Measurements from ENCODE around the gene C9orf153.
"Not testable (repeated sequence)": the region's sequence is repeated elsewhere in the genome, so short reads cannot be mapped to it uniquely, and the experiment has no call there.

Gene C9orf153

DNA sequence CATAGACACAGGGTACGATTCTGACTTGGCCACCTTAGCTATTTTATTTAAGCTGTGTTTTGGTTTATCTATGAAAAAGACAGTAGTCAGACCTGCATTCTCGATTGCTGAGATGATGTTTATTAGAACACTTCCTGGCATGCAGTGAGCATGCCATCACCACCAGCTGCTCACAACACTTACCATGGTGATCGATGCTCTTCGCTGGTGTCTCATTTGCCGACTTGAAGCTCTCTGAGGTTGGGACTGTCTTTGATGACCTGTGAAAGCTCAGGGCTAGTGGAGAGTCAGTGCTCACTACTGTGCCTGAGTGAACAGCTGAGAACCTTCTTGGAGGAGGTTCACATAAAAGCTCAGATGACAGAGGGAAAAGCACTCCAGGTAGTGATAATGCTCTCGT, 4.4 kb upstream of the C9orf153 start:
- no peak for DNase-seq (ENCODE audit: low spot score)

DNA sequence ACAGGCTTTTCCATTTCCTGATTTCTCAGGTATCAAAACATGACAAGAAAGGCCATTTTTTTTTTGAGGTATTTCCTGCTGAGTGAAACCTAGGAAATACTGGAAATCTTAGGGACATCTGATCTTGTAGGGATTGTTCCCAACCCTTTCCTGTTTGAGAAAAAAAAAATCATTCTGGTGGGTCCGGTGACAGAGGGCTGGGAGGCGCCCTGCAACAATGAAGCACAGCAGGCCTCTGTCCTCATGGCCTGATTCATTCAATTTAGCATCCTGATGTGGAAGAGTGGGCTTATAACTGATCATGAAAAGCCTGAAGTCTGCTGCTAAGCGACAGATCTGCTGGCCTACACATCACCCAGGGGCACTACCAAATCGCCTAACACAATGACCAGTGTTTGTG, 3.0 kb upstream of the C9orf153 start:
- no peak for DNase-seq (ENCODE audit: low spot score)

DNA sequence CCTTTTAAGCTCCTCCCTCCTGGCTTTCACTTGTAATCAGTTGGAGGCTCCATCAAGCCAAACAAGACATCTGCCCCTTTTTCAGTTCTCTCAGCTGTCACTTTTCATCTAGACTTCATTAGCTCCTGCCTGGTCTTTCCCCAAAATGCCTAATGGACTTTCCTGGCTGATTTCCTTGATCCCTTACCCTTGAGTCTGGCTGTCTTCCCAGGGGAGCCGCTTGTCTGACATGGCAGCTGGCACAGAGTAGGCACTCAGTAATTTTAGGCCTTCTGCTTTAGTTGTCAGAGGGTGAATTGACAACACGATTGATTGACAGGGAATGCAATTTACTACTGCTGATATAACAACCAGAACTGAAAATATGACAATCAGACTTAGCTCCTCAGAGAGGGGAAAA, 2.1 kb downstream of the C9orf153 start:
- DNase-seq (ENCODE audit: low spot score): no peak

DNA sequence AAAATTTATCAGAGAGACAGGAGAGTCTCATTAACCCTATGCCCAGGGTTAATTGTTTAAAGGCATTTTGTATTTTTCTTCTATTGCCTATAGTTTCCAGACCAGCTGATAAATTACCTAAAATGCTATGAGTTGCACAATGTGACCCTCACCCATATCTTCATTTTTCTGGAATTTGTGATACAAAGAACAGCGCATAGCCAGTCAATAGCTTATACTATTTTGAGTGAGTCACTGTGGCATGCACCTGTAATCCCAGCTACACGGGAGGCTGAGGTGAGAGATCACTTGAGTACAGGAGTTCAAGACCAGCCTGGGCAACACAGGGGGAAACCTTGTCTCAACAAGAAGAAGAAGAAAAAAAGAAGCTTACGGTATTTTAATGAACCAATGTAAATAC, 2.8 kb downstream of the C9orf153 start:
- DNase-seq (ENCODE audit: low spot score): no peak

DNA sequence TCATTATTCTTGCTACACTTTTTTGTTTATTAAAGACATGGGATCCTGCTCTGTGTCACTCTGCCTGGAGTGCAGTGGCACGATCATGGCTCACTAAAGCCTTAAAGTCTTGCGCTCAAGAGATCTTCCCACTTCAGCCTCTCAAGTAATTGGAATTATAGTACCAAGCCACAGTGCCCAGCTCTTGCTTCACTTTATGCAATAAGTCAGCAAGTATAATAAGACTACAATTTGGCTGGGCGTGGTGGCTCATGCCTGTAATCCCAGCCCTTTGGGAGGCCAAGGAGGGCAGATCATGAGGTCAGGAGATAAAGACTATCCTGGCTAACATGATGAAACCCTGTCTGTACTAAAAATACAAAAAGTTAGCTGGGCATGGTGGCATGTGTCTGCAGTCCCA, 5.9 kb downstream of the C9orf153 start:
- DNase-seq (ENCODE audit: low spot score): no peak

DNA sequence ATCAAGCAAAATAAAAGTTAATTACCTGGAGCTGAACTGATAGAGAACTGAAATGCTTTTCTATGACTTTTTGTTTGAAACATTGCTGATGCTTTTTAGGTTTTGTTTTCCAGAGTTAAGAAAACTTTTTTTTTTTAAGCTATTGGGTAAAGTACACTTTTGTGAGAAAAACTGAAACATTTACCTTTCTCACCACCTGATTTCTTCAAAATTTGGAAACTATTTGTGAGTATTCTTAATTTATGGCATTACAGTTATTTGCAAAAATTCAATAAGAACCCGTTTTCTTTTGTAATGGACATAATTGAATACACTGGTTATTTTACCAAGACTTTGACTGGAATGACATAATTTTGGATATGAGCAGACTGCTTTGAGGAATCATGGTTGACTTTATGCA, 6.6 kb downstream of the C9orf153 start:
- no peak for DNase-seq (ENCODE audit: low spot score)

DNA sequence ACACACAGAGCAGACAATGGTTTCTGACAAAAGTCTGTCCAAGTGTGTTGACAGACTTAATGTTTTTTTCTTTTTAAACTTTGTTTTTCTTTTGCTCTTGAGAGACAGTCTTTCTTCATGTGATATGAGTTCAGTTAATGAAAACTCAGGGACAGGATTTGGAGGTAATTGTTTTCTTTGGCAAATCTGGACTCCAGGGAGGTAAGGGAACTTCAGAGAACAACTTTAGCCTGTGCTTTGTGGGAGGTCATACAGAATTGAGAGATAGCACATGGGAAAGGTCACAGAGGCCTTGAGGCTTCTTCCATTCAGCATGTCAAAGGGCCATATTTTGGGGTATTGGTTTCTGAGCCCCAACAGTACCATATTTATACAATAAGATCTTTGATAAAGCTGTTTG, 9.3 kb downstream of the C9orf153 start:
- DNase-seq (ENCODE audit: low spot score): no peak

DNA sequence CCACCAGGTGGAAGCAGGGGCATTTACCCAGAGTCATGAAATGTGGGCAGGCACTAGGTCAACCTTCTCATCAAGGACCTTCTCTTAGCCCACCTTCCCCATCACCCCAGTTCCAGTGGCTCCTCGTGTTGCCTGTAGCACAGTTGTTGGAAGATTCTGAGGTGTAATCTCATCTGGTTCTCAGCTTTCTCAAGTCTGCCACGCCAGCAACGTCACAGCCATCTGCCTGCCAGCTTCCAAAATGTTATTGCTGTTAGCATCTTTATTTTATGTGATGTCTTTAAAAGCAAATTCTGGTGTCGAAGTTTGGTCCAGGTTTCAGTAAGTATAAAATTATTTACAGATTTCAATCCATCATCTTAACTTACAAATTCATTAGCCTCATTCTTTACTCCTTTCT, 10.7 kb downstream of the C9orf153 start:
- no peak for DNase-seq (ENCODE audit: low spot score)

DNA sequence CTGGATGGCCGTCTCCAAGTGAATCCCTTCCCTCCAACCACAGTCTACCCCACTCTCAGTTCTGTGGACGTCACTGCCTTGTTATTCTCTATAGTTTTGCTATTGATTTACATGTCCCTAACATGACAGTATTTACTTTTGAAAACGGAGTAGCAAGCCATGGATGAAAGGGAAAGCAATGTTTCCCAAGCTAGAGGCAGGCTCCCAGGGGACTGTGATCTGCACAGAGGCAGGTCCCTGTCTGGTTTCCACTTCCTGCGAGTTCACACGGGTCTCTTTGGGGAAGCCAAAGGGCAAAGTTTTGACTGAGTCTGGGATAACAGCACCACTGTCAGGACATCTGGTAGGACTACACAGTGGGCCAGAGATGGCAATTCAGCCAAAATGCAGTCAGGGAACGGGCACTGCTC, 12.7 kb downstream of the C9orf153 start:
- DNase-seq (ENCODE audit: low spot score): no peak

DNA sequence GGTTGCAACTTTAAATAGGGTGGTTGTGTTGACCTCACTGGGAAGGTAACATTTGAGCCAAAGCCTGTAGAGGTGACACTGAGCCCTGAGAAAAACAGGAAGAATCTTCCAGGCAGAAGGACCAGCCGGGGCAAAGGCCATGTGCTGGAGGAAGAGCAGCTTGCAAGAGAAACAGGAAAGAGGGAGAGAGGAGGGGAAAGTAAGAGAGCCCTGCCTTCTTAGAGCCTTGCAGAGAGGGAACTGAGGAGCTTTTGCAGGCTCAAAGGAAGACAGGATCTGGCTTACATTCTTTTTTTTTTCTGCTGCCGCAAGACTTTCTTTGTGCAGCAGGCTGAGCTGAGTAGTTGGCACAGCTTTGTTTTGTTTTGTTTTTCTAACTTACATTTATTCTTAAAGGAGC, 17.4 kb downstream of the C9orf153 start:
- no peak for DNase-seq (ENCODE audit: low spot score)

DNA sequence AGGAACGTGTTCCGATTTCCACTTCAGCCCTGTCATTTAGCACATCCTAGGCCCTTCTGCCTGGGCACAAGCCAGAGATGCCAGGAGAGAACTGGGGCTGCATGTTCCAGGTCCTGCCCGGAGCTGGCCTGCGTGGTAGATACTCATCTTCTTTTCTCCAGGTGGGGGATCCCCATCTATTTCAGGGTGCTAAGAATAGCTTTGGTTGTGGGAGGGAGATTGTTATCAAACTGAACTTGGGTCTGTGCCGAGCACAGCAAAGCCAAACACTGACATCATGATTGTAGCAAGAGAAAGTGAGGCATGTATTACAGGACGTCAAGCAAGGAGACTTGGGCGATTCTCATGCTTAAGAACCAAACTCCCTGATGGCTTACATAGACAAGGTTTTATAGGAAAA, 18.2 kb downstream of the C9orf153 start:
- DNase-seq (ENCODE audit: low spot score): no peak

DNA sequence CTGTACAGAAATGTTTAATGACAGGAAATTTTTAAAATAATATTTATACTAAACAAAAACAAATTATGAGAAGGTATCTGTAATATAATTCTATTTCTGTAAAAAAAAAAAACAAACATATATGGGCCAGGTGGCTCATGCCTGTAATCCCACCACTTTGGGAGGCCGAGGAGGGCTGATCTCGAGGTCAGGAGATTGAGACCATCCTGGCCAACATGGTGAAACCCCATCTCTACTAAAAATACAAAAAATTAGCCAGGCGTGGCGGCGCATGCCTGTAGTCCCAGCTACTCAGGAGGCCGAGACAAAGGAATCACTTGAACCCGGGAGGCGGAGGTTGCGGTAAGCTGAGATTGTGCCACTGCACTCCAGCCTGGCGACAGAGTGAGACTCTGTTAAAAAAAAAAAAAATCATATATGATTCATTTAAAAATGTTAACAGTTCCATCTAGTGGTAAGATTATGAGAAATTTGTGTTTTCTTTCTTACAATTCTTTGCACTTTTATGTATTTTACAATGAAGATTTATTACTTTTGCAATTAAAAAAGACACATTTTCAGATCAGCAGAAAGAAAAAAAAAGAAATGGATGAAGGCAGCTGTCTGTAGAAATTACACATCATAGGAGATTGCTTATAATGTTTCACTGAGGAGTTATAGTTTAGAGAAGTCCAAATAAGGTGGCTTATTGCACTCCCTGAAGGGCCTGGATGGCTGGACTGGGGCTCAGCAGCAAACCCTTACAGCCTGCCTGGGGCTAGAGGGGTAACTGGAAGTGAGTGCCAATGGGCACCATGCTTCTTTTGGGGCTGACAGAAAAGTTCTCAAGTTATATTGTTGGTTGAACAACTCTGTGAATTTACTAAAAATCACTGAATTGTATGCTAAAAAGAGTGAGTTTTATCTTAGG, 20.3 kb downstream of the C9orf153 start:
- no peak for DNase-seq (ENCODE audit: low spot score)

DNA sequence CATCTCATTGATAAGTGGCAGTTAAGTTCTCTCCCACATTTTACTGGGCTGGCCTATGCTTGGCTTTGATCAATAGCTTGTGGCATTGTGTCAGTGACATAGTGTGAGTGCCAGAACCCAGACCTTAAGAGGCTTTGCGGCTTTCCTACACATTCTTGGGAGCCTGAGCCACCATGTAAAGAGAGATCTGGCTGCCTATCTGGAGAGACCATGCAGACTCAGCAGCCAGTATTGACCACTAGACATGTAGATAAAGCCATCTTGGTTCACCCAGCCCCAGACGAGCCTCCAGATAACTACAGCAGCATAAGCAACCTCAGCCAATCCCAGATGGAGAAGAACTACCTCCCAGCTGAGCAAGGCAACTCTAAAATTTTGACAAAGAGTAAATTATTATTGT, 28.6 kb downstream of the C9orf153 start:
- no peak for DNase-seq (ENCODE audit: low spot score)

DNA sequence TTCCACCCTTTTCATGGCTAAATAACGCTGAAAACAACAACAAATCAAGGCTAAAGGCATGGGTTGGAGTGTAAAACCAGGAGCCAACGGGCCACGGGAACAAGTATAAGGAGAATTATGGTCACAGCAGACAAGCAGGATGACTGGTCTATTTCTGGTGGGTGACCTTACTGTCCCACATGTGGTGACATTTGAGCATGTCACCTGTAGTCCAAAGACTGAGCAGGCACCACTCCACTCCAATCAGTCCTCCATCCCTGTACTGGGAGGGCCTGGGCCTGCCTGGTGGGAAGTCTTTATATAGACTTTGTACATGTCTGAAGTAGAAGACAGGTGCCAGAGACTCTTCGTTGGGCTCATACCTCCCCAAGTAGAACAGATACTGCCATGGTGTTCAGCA, 36.8 kb downstream of the C9orf153 start:
- no peak for DNase-seq (ENCODE audit: low spot score)

DNA sequence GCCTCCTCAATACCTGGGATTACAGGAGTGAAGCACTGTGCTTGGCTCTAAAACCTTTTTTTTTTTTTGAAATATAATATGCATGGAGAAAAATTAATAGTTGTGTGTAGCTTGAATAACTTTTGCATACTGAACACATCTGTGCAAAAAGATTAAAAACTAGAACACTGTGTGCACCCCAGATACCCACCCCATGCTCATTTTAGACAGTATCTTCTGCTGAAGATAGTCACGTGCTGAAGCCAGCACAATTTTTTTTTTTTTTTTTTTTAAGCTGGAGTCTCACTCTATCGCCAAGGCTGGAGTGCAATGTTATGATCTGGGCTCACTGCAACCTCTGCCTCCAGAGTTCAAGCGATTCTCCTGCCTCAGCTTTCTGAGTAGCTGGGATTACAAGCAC, 39.9 kb downstream of the C9orf153 start:
- DNase-seq (ENCODE audit: low spot score): no peak

DNA sequence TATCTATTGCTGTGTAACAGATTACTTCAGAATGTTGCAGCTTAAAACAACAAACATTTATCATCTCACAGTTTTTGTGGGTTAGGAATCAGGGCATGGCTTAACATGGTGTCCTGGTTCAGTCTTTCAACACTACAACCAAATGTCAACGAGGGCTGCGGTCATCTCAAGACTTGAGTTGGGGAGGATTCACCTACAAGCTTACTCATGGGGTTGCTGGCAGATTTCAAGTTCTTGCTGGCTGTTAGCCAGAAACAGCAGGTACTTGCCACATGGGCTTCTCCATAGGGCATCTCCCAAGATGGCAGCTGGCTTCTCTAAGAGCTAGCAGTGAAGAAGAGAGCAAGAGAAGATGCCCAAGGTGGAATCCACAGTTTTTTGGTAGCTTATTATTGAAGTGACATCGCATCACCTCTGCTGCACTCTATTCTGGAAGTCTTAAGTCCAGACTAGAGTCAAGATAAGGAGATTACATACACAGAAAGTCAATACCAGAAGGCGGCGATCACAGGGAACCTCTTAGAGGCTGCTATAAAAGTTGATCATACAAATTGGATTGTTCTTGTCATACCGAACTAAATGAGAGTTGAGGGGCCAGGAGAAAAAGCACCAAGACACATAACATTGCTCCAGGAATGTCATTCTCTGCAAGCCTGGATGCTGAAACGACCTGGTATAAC, 42.2 kb downstream of the C9orf153 start:
- DNase-seq (ENCODE audit: low spot score): peak; percentile 18

DNA sequence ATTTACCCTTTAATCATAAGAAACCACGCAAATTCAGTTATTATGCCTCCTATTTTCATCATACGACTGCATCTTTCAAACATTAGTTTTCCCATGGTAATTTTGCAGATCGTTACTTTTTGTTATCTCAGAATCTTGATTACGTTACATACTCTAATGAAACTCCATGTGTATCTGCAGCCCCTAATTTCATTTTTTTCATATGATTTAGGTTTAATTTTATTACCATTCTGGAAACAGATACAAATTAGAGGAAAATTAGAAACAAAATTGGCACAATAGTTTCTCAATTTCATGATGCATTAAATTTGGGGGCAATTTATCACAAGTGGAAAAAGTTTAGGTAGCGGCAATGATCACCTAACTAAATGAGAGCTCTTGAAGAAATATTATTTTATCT, 52.3 kb downstream of the C9orf153 start:
- DNase-seq (ENCODE audit: low spot score): no peak

DNA sequence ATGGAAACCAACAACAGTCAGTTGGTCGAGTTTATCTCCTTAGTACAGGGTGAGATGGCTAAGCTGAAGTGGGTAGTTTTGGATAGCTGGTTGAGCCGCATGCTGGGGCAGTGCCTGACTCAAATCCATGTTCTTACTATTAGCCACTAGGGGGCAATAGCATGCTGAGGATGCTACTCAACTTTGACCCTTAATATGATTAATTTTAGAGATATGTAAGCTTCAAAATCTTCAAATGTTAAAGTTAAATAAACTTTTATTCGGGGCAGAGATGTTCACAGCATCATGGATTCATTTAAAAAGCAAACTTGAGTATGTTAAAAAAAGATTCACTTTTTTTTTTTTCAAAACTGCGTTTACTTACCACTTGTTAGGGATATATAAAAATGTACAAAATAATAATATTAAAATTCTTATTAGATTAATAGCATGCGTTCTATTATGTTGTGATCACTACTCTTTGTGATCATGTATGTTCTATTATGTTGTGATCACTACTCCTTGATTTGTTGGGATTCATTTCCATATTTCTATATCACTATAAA, 57.0 kb downstream of the C9orf153 start:
- DNase-seq (ENCODE audit: low spot score): peak; percentile 74

DNA sequence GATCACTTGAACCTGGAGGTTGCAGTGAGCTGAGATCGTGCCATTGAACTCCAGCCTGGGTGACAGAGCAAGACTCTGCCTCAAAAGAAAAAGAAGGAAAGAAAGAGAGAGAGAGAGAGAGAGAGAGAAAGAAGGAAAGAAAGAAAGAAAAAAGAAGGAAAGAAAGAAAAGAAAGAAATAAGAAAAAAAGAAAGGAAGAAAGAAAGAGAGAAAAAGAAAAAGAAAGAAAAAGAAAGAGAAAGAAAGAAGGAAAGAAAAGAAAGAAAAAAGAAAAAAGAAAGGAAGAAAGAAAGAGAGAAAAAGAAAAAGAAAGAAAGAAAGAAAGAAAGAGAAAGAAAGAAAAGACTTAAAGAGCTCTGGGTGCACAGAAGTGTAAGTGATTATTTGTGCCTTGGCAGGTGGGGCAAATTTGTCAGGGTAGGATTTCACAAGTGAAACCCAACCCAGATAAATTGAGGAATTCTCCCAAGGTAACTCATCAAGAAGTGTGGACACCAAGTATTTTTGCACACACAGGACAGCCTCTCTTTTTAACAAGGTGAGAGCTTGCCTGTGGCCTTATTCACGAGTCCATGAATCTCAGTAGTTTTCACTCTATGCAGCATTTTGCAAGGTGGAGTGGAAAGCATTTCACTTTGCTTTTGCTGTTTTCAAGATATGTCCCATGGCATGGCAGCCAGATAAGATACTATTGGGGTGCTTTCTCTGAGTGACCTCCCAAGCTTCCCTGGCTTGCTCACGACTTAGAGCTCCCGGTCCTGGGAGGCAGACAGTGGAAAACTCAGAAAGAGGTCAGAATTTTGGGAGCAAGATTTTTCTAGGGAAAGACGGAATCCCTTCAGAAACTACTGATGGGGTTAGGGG, 57.8 kb downstream of the C9orf153 start:
- no peak for DNase-seq (ENCODE audit: low spot score)

DNA sequence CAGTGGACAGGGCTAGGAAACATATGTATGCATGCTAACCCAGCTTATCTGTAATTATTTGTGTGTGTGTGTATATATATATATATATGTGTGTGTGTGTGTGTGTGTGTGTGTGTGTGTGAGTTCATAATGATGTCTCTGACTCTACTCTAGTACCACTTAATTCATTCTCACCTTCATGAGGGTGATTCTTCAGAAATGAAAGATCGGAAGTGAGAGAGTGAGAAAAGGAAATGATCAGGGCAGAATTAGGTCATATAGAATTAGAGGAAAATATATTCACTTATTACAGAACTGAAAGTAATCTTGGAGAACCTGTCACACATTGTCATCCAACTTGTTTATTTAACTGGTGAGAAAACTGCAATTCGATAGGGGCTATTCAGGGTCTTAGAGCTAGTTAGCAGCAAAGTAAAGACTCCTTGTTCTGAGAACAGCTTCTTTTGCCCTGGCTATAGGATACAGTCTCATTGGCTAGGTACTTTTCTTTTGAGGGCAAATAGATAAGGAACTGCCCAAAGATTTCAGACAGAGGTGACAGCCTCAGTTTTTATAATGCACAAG, 58.8 kb downstream of the C9orf153 start:
- DNase-seq (ENCODE audit: low spot score): no peak

DNA sequence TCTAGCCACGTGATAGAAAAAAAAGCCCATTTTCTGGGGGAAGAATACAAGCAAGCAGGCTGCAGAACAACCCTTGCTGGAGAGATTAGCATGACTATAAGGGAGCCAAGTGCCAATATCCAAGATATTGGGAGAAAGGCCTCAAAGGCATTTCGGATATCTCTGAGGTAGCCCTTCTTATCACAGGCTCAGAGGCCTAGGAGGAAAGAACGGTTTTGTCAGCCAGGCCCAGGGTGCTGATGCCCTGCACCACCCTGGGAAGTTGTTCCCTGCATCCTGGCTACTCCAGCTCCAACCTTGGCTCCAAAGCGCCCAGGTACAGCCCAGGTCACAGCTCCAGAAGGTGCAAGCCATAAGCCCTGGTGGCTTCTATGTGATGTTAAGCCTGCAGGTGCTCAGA, 66.4 kb downstream of the C9orf153 start:
- no peak for DNase-seq (ENCODE audit: low spot score)

DNA sequence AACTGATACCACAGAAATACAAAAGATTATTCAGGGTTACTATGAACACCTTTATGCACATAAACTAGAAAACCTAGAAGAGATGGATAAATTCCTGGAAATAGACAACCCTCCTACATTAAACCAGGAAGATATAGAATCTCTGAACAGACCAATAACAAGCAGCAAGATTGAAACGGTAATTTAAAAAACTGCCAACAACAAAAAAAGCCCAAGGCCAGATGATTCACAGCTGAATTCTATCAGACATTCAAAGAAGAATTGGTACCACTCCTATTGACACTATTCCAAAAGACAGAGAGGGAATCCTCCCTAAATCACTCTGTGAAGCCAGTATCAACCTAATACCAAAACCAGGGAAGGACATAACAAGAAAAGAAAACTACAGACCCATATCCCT, 68.8 kb downstream of the C9orf153 start:
- not testable (repeated sequence) for DNase-seq (ENCODE audit: low spot score)
